T-cell (primary cell): ENCODE results near the gene INSRR. TPM values are rescaled to one million over a fixed set of nuclear protein-coding genes. Genes with fewer than 3 reads are reported as not detected.

Experiments used
- ATAC-seq, 4 experiments: fragments of 200-7000 bp in 3 of 4; fragments of 150-1000 bp in 1 of 4; cut with Tn5 transposase; replicated peaks in 1 of 4; 1 replicate in 3 of 4; 2 replicates in 1 of 4; pipeline ENCODE4 v1.10.0; 2021; ENCODE audit warnings: moderate library complexity in 3 of 4, mild to moderate bottlenecking in 2 of 4, moderate number of reproducible peaks in 1 of 4
- CTCF ChIA-PET, 2 donors: fragments of 300-600 bp; sonication (Branson Sonifier 250); formaldehyde crosslinking; loops; one replicate each; lab custom pipeline; 2022; ENCODE audit warnings: antibody characterized with exemption in 2 of 2; lab: Charles Lee
- POLR2A ChIA-PET, 2 donors: fragments of 300-600 bp; sonication (Branson Sonifier 250); formaldehyde crosslinking; loops; one replicate each; lab custom pipeline; 2022; ENCODE audit warnings: antibody characterized with exemption in 2 of 2; lab: Charles Lee
- DNase-seq, 35 experiments: peaks; one replicate each; pipeline versions ENCODE4 v3.0.0 to v3.0.0-alpha.2; 2013 to 2023
- H3K27ac ChIP-seq: one replicate; pipeline ENCODE4 v1.5.1; 2013; ENCODE audit warnings: low read length
- H3K27me3 ChIP-seq, 2 experiments: replicated peaks in 1 of 2; 1 replicate in 1 of 2; 2 replicates in 1 of 2; pipeline versions ENCODE4 v1.6.1 to v1.7.0; 2013; ENCODE audit warnings: low read length in 1 of 2, mixed read lengths in 1 of 2; ENCODE audit not compliant: control insufficient read depth in 2 of 2, insufficient read depth in 2 of 2; ENCODE audit errors: extremely low read depth in 1 of 2
- H3K36me3 ChIP-seq, 2 donors: 1 replicate in 1 of 2; 2 replicates in 1 of 2; pipeline versions ENCODE4 v1.6.1 to v1.7.0; 2013; ENCODE audit warnings: low read length in 1 of 2; ENCODE audit not compliant: control insufficient read depth in 2 of 2, insufficient read depth in 1 of 2; ENCODE audit errors: extremely low read depth in 1 of 2
- H3K4me1 ChIP-seq, 2 experiments: 1 replicate in 1 of 2; 2 replicates in 1 of 2; pipeline versions ENCODE4 v1.6.1 to v1.7.0; 2013; ENCODE audit warnings: low read length in 2 of 2, mixed read lengths in 1 of 2; ENCODE audit not compliant: insufficient read depth in 2 of 2, control insufficient read depth in 1 of 2; ENCODE audit errors: extremely low read depth in 1 of 2
- H3K4me3 ChIP-seq, 2 donors: 1 replicate in 1 of 2; 2 replicates in 1 of 2; pipeline versions ENCODE4 v1.5.1 to v1.7.0; 2013; ENCODE audit warnings: mild to moderate bottlenecking in 2 of 2, low read length in 1 of 2, moderate library complexity in 1 of 2; ENCODE audit not compliant: control insufficient read depth in 1 of 2; ENCODE audit errors: extremely low read depth in 1 of 2
- H3K9me3 ChIP-seq: 2 replicates; pipeline ENCODE4 v1.7.0; 2013
- H3K27ac Mint-ChIP-seq, 2 donors: one replicate each; pipeline ENCODE4 v1.8.0; 2020 to 2021; ENCODE audit warnings: mild to moderate bottlenecking in 2 of 2, mixed read lengths in 2 of 2
- H3K27me3 Mint-ChIP-seq, 2 donors: one replicate each; pipeline ENCODE4 v1.8.0; 2021 to 2022; ENCODE audit warnings: mixed read lengths in 2 of 2
- H3K36me3 Mint-ChIP-seq: one replicate; pipeline ENCODE4 v1.8.0; 2021; ENCODE audit warnings: mixed read lengths
- H3K4me1 Mint-ChIP-seq, 3 donors: one replicate each; pipeline ENCODE4 v1.8.0; 2020 to 2022; ENCODE audit warnings: mixed read lengths in 3 of 3, mild to moderate bottlenecking in 1 of 3
- H3K4me3 Mint-ChIP-seq, 3 donors: one replicate each; pipeline ENCODE4 v1.8.0; 2020 to 2022; ENCODE audit warnings: mild to moderate bottlenecking in 3 of 3, mixed read lengths in 3 of 3, moderate library complexity in 3 of 3
- H3K9me3 Mint-ChIP-seq, 3 donors: one replicate each; pipeline ENCODE4 v1.8.0; 2020 to 2022; ENCODE audit warnings: mixed read lengths in 3 of 3
- WGBS: methylation state at CpG from one replicate; pipeline ENCODE4 v1.1.5; 2013; ENCODE audit warnings: missing lambda C conversion rate; ENCODE audit not compliant: insufficient coverage; 5-methylcytosine and 5-hydroxymethylcytosine counted together
- total RNA-seq, 35 experiments: library from RNA in 6 of 35; stranded (reverse) in 6 of 35; fragments of 120-200 nt in 1 of 35; gene quantifications; one replicate each; pipeline versions ENCODE4 v1.2.1 to v1.2.4 and lab custom pipeline; 2013 to 2026

INSRR gene
- total RNA-seq, 5 donors from 2014 or later (not counting 1 experiment from before 2014, with no cell fraction given), result 0.07 TPM; not detected in 4

GRCh38 chr1:156846643-156847042 is 12.3 kb downstream of the INSRR start:
- H3K27me3 ChIP-seq, result peaks cover 10 to 73% of the 10 kb centered on the region in 2 experiments
- no peak overlapping the region for H3K4me3 ChIP-seq
- POLR2A ChIA-PET, result interaction anchor here in 1 of 2 donors (0.5 kb wide), 1 partner anchor 105 kb away, joined by 3 read pairs; no protein-coding TSS in a partner anchor
- H3K4me1 ChIP-seq, result peaks cover 0 to 30% of the 10 kb centered on the region in 2 experiments
- CTCF ChIA-PET, result no interaction called here
- H3K4me1 Mint-ChIP-seq, result peaks cover 24 to 39% (median 39%) of the 10 kb centered on the region in 3 donors
- H3K9me3 Mint-ChIP-seq, result no peaks in the 10 kb centered on the region
- 90% methylated on average over 3 of the region's 5 CpGs for WGBS
- no peaks in the 10 kb centered on the region for H3K9me3 ChIP-seq
- H3K36me3 Mint-ChIP-seq, result peaks cover 2% of the 10 kb centered on the region
- ATAC-seq, result no peak
- peaks cover 26 to 59% of the 10 kb centered on the region in 2 donors for H3K27me3 Mint-ChIP-seq
- peak overlapping the region in 1 of 3 donors; percentile 27 for H3K4me3 Mint-ChIP-seq
- H3K27ac Mint-ChIP-seq, result no peak overlapping the region
- H3K27ac ChIP-seq, result no peak overlapping the region
- DNase-seq, result no peak
- H3K36me3 ChIP-seq, result no peaks in the 10 kb centered on the region

GRCh38 chr1:156845953-156846545 is 12.9 kb downstream of the INSRR start:
- peaks cover 27 to 65% of the 10 kb centered on the region in 2 donors for H3K27me3 Mint-ChIP-seq
- no peak overlapping the region for H3K27ac Mint-ChIP-seq

GRCh38 chr1:156845055-156845952 is 13.6 kb downstream of the INSRR start:
- H3K9me3 Mint-ChIP-seq, result no peaks in the 10 kb centered on the region
- peaks cover 2% of the 10 kb centered on the region for H3K36me3 Mint-ChIP-seq
- ATAC-seq, result peak; percentile 29 to 70 (median 42)
- CTCF ChIA-PET, result no interaction called here
- peak overlapping the region in 1 of 2 donors; percentile 11 for H3K27ac Mint-ChIP-seq
- peaks cover 10 to 83% of the 10 kb centered on the region in 2 experiments for H3K27me3 ChIP-seq
- H3K4me1 Mint-ChIP-seq, result peaks cover 24 to 39% (median 39%) of the 10 kb centered on the region in 3 donors
- H3K4me3 Mint-ChIP-seq, result peak overlapping the region; percentile 56 to 70 (median 58)
- peaks cover 0 to 30% of the 10 kb centered on the region in 2 experiments for H3K4me1 ChIP-seq
- peak overlapping the region; percentile 10 to 25 for H3K4me3 ChIP-seq
- no peaks in the 10 kb centered on the region for H3K9me3 ChIP-seq
- H3K27me3 Mint-ChIP-seq, result peaks cover 32 to 73% of the 10 kb centered on the region in 2 donors
- POLR2A ChIA-PET, result no interaction called here
- DNase-seq, result peak in 25 of 35 experiments; percentile 12 to 61 (median 29)
- WGBS, result 11% methylated on average over 47 of the region's 69 CpGs
- H3K36me3 ChIP-seq, result no peaks in the 10 kb centered on the region
- no peak overlapping the region for H3K27ac ChIP-seq

More at GRCh38 chr1:156845953-156846545, 12.9 kb downstream of the INSRR start:
- ATAC-seq (no peak), DNase-seq (no peak)
- H3K27ac ChIP-seq, result no peak overlapping the region
- H3K36me3 ChIP-seq, result no peaks in the 10 kb centered on the region
- H3K27me3 ChIP-seq, result peaks cover 10 to 75% of the 10 kb centered on the region in 2 experiments
- ChIA-PET CTCF (no interaction called here), POLR2A (interaction anchor here in 1 of 2 donors (0.5 kb wide), 1 partner anchor 104 kb away, joined by 3 read pairs; no protein-coding TSS in a partner anchor)
- H3K4me1 ChIP-seq, result peaks cover 0 to 30% of the 10 kb centered on the region in 2 experiments
- H3K4me1 Mint-ChIP-seq, result peaks cover 24 to 39% (median 39%) of the 10 kb centered on the region in 3 donors
- no peaks in the 10 kb centered on the region for H3K9me3 Mint-ChIP-seq
- no peak overlapping the region for H3K4me3 ChIP-seq
- H3K9me3 ChIP-seq, result no peaks in the 10 kb centered on the region
- 56% methylated on average over 14 of the region's 18 CpGs for WGBS
- peaks cover 2% of the 10 kb centered on the region for H3K36me3 Mint-ChIP-seq
- peak overlapping the region in 1 of 3 donors; percentile 70 for H3K4me3 Mint-ChIP-seq

GRCh38 chr1:156844638-156845037 is 14.3 kb downstream of the INSRR start:
- Histone ChIP-seq H3K36me3 (no peaks in the 10 kb centered on the region), H3K27ac (no peak overlapping the region), H3K27me3 (peaks cover 10 to 87% of the 10 kb centered on the region in 2 experiments), H3K4me1 (peaks cover 0 to 30% of the 10 kb centered on the region in 2 experiments), H3K4me3 (peak overlapping the region; percentile 10 to 25), H3K9me3 (no peaks in the 10 kb centered on the region)
- ChIA-PET CTCF (interaction anchor here in 1 of 2 donors (0.6 kb wide), 1 partner anchor 60 kb away, joined by 3 read pairs; no protein-coding TSS in a partner anchor), POLR2A (no interaction called here)
- peak overlapping the region; percentile 6 to 70 (median 37) for H3K4me3 Mint-ChIP-seq
- ATAC-seq (no peak), DNase-seq (no peak)
- WGBS, result 34% methylated on average over 9 of the region's 14 CpGs
- H3K4me1 Mint-ChIP-seq, result peaks cover 24 to 39% (median 37%) of the 10 kb centered on the region in 3 donors
- no peak overlapping the region for H3K27ac Mint-ChIP-seq
- H3K36me3 Mint-ChIP-seq, result peaks cover 2% of the 10 kb centered on the region
- no peaks in the 10 kb centered on the region for H3K9me3 Mint-ChIP-seq
- H3K27me3 Mint-ChIP-seq, result peaks cover 37 to 75% of the 10 kb centered on the region in 2 donors

DNA sequence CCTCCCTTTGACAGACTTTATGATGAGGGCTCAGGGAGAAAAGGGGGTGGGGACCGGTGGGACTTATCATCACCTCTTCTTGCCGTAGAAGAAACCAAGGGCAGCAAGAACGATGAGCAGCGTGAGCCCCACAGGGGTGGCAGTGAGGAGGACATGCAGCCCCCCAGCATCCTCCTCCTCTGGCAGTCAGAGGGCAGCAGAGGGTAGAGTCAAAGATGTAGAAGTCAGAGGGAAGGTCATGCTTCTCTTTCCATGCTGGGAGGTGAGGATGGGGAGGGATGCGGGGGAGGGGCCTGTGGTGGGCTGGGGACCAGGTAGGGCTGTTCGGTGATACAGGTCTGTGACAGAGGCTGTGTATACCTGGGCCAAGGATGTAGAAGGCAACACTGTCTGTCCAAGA is 14.8 kb downstream of the INSRR start:
- DNase-seq (no peak), ATAC-seq (no peak)
- 67% methylated on average over 1 of the region's 6 CpGs for WGBS
- Mint-ChIP-seq H3K27me3 (peaks cover 38 to 77% of the 10 kb centered on the region in 2 donors), H3K36me3 (peaks cover 2% of the 10 kb centered on the region), H3K4me1 (peaks cover 23 to 38% (median 35%) of the 10 kb centered on the region in 3 donors), H3K9me3 (no peaks in the 10 kb centered on the region), H3K4me3 (peak overlapping the region in 1 of 3 donors; percentile 70), H3K27ac (peak overlapping the region in 1 of 2 donors; percentile 58)
- ChIA-PET POLR2A (no interaction called here), CTCF (interaction anchor here in 1 of 2 donors (0.6 kb wide), 1 partner anchor 59 kb away, joined by 3 read pairs; no protein-coding TSS in a partner anchor)
- H3K4me3 ChIP-seq, result no peak overlapping the region
- peaks cover 10 to 89% of the 10 kb centered on the region in 2 experiments for H3K27me3 ChIP-seq
- peaks cover 0 to 30% of the 10 kb centered on the region in 2 experiments for H3K4me1 ChIP-seq
- H3K36me3 ChIP-seq, result no peaks in the 10 kb centered on the region
- no peaks in the 10 kb centered on the region for H3K9me3 ChIP-seq
- H3K27ac ChIP-seq, result no peak overlapping the region
